ENCODE results near the gene NOVA2. TPM values are rescaled to one million over a fixed set of nuclear protein-coding genes. Genes with fewer than 3 reads are reported as not detected.
A peak's percentile ranks its signal among the peaks of the same experiment; 100 is the strongest.

Gene NOVA2
- total and polyA plus RNA-seq, 9 of the 15 experiments (the other 6 are each of a cell fraction or from before 2014, with no cell fraction given) = not detected

GRCh38 chr19:45901432-45901911 is 72.2 kb downstream of the NOVA2 start:
- Histone ChIP-seq H3K79me2 (ENCODE audit: control insufficient read depth, insufficient read depth, low read length) (peaks cover 20% of the 10 kb centered on the region), H3K9ac (ENCODE audit: insufficient read depth in 1 of 2, low read depth in 2 of 2, low read length in 2 of 2) (peak overlapping the region in 1 of 2 experiments; percentile 94; a peak in 3 of 4 replicates), H3K27me3 (ENCODE audit: control insufficient read depth in 2 of 2, insufficient read depth in 2 of 2, low read length in 2 of 2) (no peaks in the 10 kb centered on the region), H2AFZ (ENCODE audit: low read depth, low read length) (no peak overlapping the region), H3K36me3 (ENCODE audit: control insufficient read depth, insufficient read depth, low read length) (peaks cover 29% of the 10 kb centered on the region), H3K27ac (ENCODE audit: extremely low read depth, low read depth, low read length) (no peak overlapping the region), H3K9me1 (ENCODE audit: control insufficient read depth, insufficient read depth, low read length) (no peaks in the 10 kb centered on the region), H3K9me3 (replicated peaks; ENCODE audit: control insufficient read depth, insufficient read depth, low read depth, low read length) (no peaks in the 10 kb centered on the region), H3K4me1 (replicated peaks in 1 of 2; ENCODE audit: control insufficient read depth in 2 of 2, insufficient read depth in 2 of 2, low read length in 2 of 2) (peaks cover 6 to 25% of the 10 kb centered on the region in 2 experiments; a peak in 4 of 5 replicates), H3K4me3 (peak overlapping the region; percentile 52), H3K4me2 (ENCODE audit: insufficient read depth, low read length) (no peak overlapping the region), H4K20me1 (replicated peaks; ENCODE audit: control insufficient read depth, insufficient read depth, low read length) (no peaks in the 10 kb centered on the region)
- ChIA-PET POLR2A (interaction anchor here (1.0 to 1.7 kb wide), 2 partner anchors 10 to 14 kb away, joined by 3 to 4 read pairs; no protein-coding TSS in a partner anchor), CTCF (ENCODE audit: low intra/inter-chr PET ratio) (no interaction called here)
- intact Hi-C loops (cut with micrococcal nuclease) = no loop called here
- 92% methylated on average over 10 of the region's 69 CpGs for WGBS (ENCODE audit: insufficient coverage, low coverage, missing lambda C conversion rate)
- no peak for ATAC-seq
- in situ Hi-C loops (cut with MboI) = no loop called here
- BruUV-seq (replicated peaks) = no TSS peak
- no peak for DNase-seq (ENCODE audit: extremely low read depth in 1 of 4, low spot score in 3 of 4)
- FAIRE-seq = no peak
- TF ChIP-seq THRB (CRISPR knock-in tag; conservative IDR thresholded peaks at IDR 0.05) (no peak), CHD7 (IDR thresholded peaks at IDR 0.05; ENCODE audit: low read depth, low read length) (no peak), U2AF1 (optimal IDR thresholded peaks at IDR 0.05; ENCODE audit: low read depth, low read length) (no peak), CEBPG (CRISPR knock-in tag; IDR thresholded peaks at IDR 0.05) (peak; percentile 84), CEBPG (tag; conservative IDR thresholded peaks at IDR 0.05 in 1 of 2, IDR thresholded peaks at IDR 0.05 in 1 of 2) (peak; percentile 73 to 81), CBX5 (IDR thresholded peaks at IDR 0.05; ENCODE audit: borderline replicate concordance, low read depth) (no peak), ZNF354B (CRISPR knock-in tag; IDR thresholded peaks at IDR 0.05) (no peak), ATF3 (IDR thresholded peaks at IDR 0.05) (peak; percentile 20; the same call in 1 of the 2 replicates), ATF3 (CRISPR knock-in tag; conservative IDR thresholded peaks at IDR 0.05) (no peak)
